ENCODE data around the gene FXYD7. TPM values are rescaled to one million over a fixed set of nuclear protein-coding genes. Genes with fewer than 3 reads are reported as not detected.
"Not testable (repeated sequence)": the region's sequence is repeated elsewhere in the genome, so short reads cannot be mapped to it uniquely, and the experiment has no call there.

The FXYD7 gene
- total RNA-seq, 1 experiment from 2014 or later, result not detected

GRCh38 chr19:35126624-35126959 lies 16.5 kb upstream of the FXYD7 start:
- no peak for DNase-seq (ENCODE audit: unreplicated experiment)
- no peak overlapping the region for H3K27ac Mint-ChIP-seq (ENCODE audit: low read depth, unreplicated experiment)
- intact Hi-C loops (cut with micrococcal nuclease), result no loop called here
- no peak overlapping the region for H3K4me3 Mint-ChIP-seq (ENCODE audit: unreplicated experiment)
- POLR2A ChIA-PET, result interaction anchor here (1.0 to 6.0 kb wide), 2 partner anchors 11 to 28 kb away, joined by 3 to 70 read pairs; partner anchors contain the start of gene FXYD3
- BruUV-seq (replicated peaks), result no TSS peak
- CTCF ChIA-PET, result interaction anchor here (1.2 to 3.1 kb wide), 5 partner anchors 10 to 82 kb away, joined by 3 to 23 read pairs (median 9); no protein-coding TSS in a partner anchor
- H3K27me3 Mint-ChIP-seq (ENCODE audit: insufficient read depth, unreplicated experiment), result no peaks in the 10 kb centered on the region
- H3K4me1 Mint-ChIP-seq (ENCODE audit: insufficient read depth, unreplicated experiment), result peaks cover 36% of the 10 kb centered on the region
- TF ChIP-seq CTCF (IDR thresholded peaks at IDR 0.05; ENCODE audit: unreplicated experiment), result no peak
- no peaks in the 10 kb centered on the region for H3K9me3 Mint-ChIP-seq (ENCODE audit: unreplicated experiment)
- peaks cover 4% of the 10 kb centered on the region for H3K36me3 Mint-ChIP-seq (ENCODE audit: insufficient read depth, unreplicated experiment)

- POLR2A ChIA-PET, result interaction anchor here (0.7 to 6.0 kb wide), 6 partner anchors 8 to 71 kb away, joined by 3 to 70 read pairs (median 4); partner anchors contain the start of gene FXYD3
- no peaks in the 10 kb centered on the region for H3K9me3 Mint-ChIP-seq (ENCODE audit: unreplicated experiment)
Measured at GRCh38 chr19:35127871-35128270, 15.2 kb upstream of the FXYD7 start.

GRCh38 chr19:35128398-35129057 lies 14.5 kb upstream of the FXYD7 start:
- DNase-seq (ENCODE audit: unreplicated experiment), result no peak
- intact Hi-C loops (cut with micrococcal nuclease), result no loop called here
- H3K27me3 Mint-ChIP-seq (ENCODE audit: insufficient read depth, unreplicated experiment), result no peaks in the 10 kb centered on the region
- H3K27ac Mint-ChIP-seq (ENCODE audit: low read depth, unreplicated experiment), result no peak overlapping the region
- peaks cover 20% of the 10 kb centered on the region for H3K4me1 Mint-ChIP-seq (ENCODE audit: insufficient read depth, unreplicated experiment)
- no peak overlapping the region for H3K4me3 Mint-ChIP-seq (ENCODE audit: unreplicated experiment)
- H3K9me3 Mint-ChIP-seq (ENCODE audit: unreplicated experiment), result no peaks in the 10 kb centered on the region
- H3K36me3 Mint-ChIP-seq (ENCODE audit: insufficient read depth, unreplicated experiment), result peaks cover 4% of the 10 kb centered on the region
- ChIA-PET POLR2A (interaction anchor here (0.9 to 6.0 kb wide), 5 partner anchors 8 to 61 kb away, joined by 3 to 70 read pairs (median 4); partner anchors contain the start of gene FXYD3), CTCF (interaction anchor here (0.8 to 3.1 kb wide), 2 partner anchors 13 to 61 kb away, joined by 4 to 23 read pairs; no protein-coding TSS in a partner anchor)
- BruUV-seq (replicated peaks), result no TSS peak
- no peak for TF ChIP-seq CTCF (IDR thresholded peaks at IDR 0.05; ENCODE audit: unreplicated experiment)

More at GRCh38 chr19:35127871-35128270, 15.2 kb upstream of the FXYD7 start:
- no TSS peak for BruUV-seq (replicated peaks)
- H3K27me3 Mint-ChIP-seq (ENCODE audit: insufficient read depth, unreplicated experiment), result no peaks in the 10 kb centered on the region
- peaks cover 4% of the 10 kb centered on the region for H3K36me3 Mint-ChIP-seq (ENCODE audit: insufficient read depth, unreplicated experiment)
- no peak overlapping the region for H3K4me3 Mint-ChIP-seq (ENCODE audit: unreplicated experiment)
- H3K27ac Mint-ChIP-seq (ENCODE audit: low read depth, unreplicated experiment), result no peak overlapping the region
- CTCF ChIA-PET, result interaction anchor here (0.6 to 3.1 kb wide), 8 partner anchors 9 to 190 kb away, joined by 3 to 23 read pairs (median 4); partner anchors contain the start of gene FXYD3
- intact Hi-C loops (cut with micrococcal nuclease), result no loop called here
- no peak for TF ChIP-seq CTCF (IDR thresholded peaks at IDR 0.05; ENCODE audit: unreplicated experiment)
- no peak for DNase-seq (ENCODE audit: unreplicated experiment)
- peaks cover 26% of the 10 kb centered on the region for H3K4me1 Mint-ChIP-seq (ENCODE audit: insufficient read depth, unreplicated experiment)

- H3K4me3 Mint-ChIP-seq (ENCODE audit: unreplicated experiment); H3K9me3 Mint-ChIP-seq (ENCODE audit: unreplicated experiment); H3K27ac Mint-ChIP-seq (ENCODE audit: low read depth, unreplicated experiment); intact Hi-C loops (cut with micrococcal nuclease); BruUV-seq (replicated peaks); H3K36me3 Mint-ChIP-seq (ENCODE audit: insufficient read depth, unreplicated experiment); H3K27me3 Mint-ChIP-seq (ENCODE audit: insufficient read depth, unreplicated experiment); DNase-seq (ENCODE audit: unreplicated experiment): not testable (repeated sequence)
- POLR2A ChIA-PET, result interaction anchor here (0.9 kb wide), 1 partner anchor 14 kb away, joined by 3 read pairs; no protein-coding TSS in a partner anchor
- H3K4me1 Mint-ChIP-seq (ENCODE audit: insufficient read depth, unreplicated experiment), result peaks cover 11% of the 10 kb centered on the region
- CTCF ChIA-PET, result interaction anchor here (1.4 kb wide), 1 partner anchor 20 kb away, joined by 6 read pairs; no protein-coding TSS in a partner anchor
Measured at GRCh38 chr19:35129724-35130274, 13.3 kb upstream of the FXYD7 start.

Data from MCF 10A (cell line).